Mucosa of descending colon (tissue), 3 donors: ENCODE data around the gene C10orf95. TPM values are rescaled to one million over a fixed set of nuclear protein-coding genes. Genes with fewer than 3 reads are reported as not detected.
"Not testable (repeated sequence)": the region's sequence is repeated elsewhere in the genome, so short reads cannot be mapped to it uniquely, and the experiment has no call there.

Source experiments
- ATAC-seq: fragments of 200-7000 bp; cut with Tn5 transposase; one replicate; pipeline ENCODE4 v1.9.1; 2020; ENCODE audit warnings: mild to moderate bottlenecking, moderate library complexity
- DNase-seq, 3 donors: peaks; one replicate each; pipeline ENCODE4 v3.0.0-alpha.2; 2020
- H3K36me3 ChIP-seq: fragments of 200-600 bp; one replicate; pipeline ENCODE4 v1.8.0; 2021; ENCODE audit warnings: low read depth, mild to moderate bottlenecking
- H3K4me1 ChIP-seq: fragments of 200-600 bp; one replicate; pipeline ENCODE4 v1.8.0; 2021; ENCODE audit warnings: low read depth, mild to moderate bottlenecking
- H3K4me3 ChIP-seq: fragments of 200-600 bp; one replicate; pipeline ENCODE4 v1.8.0; 2021; ENCODE audit warnings: mild to moderate bottlenecking
- H3K9me3 ChIP-seq: fragments of 200-600 bp; one replicate; pipeline ENCODE4 v1.8.0; 2021; ENCODE audit warnings: mild to moderate bottlenecking
- CTCF ChIP-seq: fragments of 200-600 bp; IDR thresholded peaks from one replicate; pipeline ENCODE4 v1.8.0; 2022; ENCODE audit warnings: antibody characterized with exemption, mild to moderate bottlenecking
- intact Hi-C, 2 donors: fragments of 100-400 bp; cut with DNase I in 1 of 2; cut with micrococcal nuclease in 1 of 2; formaldehyde crosslinking; loops; one replicate each; pipeline versions ENCODE4 v1.11.0 to v1.11.1; 2022; cut with DNase I, micrococcal nuclease
- long read RNA-seq, 2 donors: library from polyadenylated mRNA; unstranded; transcript quantifications; one replicate each; pipeline ENCODE4 v2.0.0, GENCODE V29; 2019 to 2021
- total RNA-seq, 3 donors: library from RNA; stranded (reverse); fragmentation: NEBNext Ultra II Directional in 2 of 3; extraction: Animal tissue kit (Norgen Biotek cat#: 25700) in 2 of 3; gene quantifications; one replicate each; pipeline versions ENCODE4 v1.2.1 to v1.2.4, GENCODE V29; 2021 to 2023
- donor health status: DM: no; HTN: no; CAD: no; lungs with moderate emphysema.
- donor health status: DM: no; HTN: no; CAD: no.
- donor health status: DM: no; HTN: yes; CAD: no.

C10orf95 gene
- 1 to 10 TPM in 2 of 3 donors, under 1 TPM in 1; 0.41 to 2.3 (median 2.0) TPM for total RNA-seq
- long read RNA-seq, donor 1, partial matches to known transcripts = 0 of 6 reads
- long read RNA-seq, donor 1, other reads (novel, unspliced or antisense) = 6 of 6 reads
- long read RNA-seq, donor 2 = 0 reads

GRCh38 chr10:102451105-102451969 lies at the start of gene C10orf95:
C10orf95 (minus strand) TSS chr10:102451543; CDS start chr10:102451093, 450 bp downstream.
- TF ChIP-seq CTCF = no peak
- peak; percentile 70 to 77 (median 73) for DNase-seq
- Histone ChIP-seq H3K4me1 (peaks cover 8% of the 10 kb centered on the region), H3K4me3 (peak within 1 kb of the TSS; percentile 44), H3K9me3 (no peaks in the 10 kb centered on the region), H3K36me3 (no peaks in the 10 kb centered on the region)
- ATAC-seq = peak; percentile 62
- intact Hi-C loops = no loop called here

GRCh38 chr10:102500686-102501085 lies 49.3 kb upstream of the C10orf95 start:
- intact Hi-C loops = loop anchor here (5.0 to 10.0 kb wide), 2 partner anchors 82 to 84 kb away; no protein-coding TSS in a partner anchor

GRCh38 chr10:102499356-102499755 lies 48.0 kb upstream of the C10orf95 start:
- ATAC-seq = no peak
- intact Hi-C loops = no loop called here
- H3K4me1 ChIP-seq = peaks cover 20% of the 10 kb centered on the region

More at GRCh38 chr10:102500686-102501085, 49.3 kb upstream of the C10orf95 start:
- DNase-seq, H3K4me3 ChIP-seq, ATAC-seq, H3K36me3 ChIP-seq, H3K9me3 ChIP-seq: not testable (repeated sequence)
- H3K4me1 ChIP-seq = peaks cover 26% of the 10 kb centered on the region

GRCh38 chr10:102497545-102497944 lies 46.2 kb upstream of the C10orf95 start:
- H3K9me3 ChIP-seq = no peaks in the 10 kb centered on the region
- intact Hi-C loops = no loop called here

More at GRCh38 chr10:102499356-102499755, 48.0 kb upstream of the C10orf95 start:
- DNase-seq = no peak
- Histone ChIP-seq H3K4me3 (no peak overlapping the region), H3K36me3 (peaks cover 4% of the 10 kb centered on the region), H3K9me3 (no peaks in the 10 kb centered on the region)
- no peak for TF ChIP-seq CTCF

GRCh38 chr10:102493771-102494170 lies 42.4 kb upstream of the C10orf95 start:
- no peak for TF ChIP-seq CTCF
- intact Hi-C loops = no loop called here
- Histone ChIP-seq H3K9me3 (no peaks in the 10 kb centered on the region), H3K4me3 (no peak overlapping the region), H3K4me1 (peaks cover 12% of the 10 kb centered on the region), H3K36me3 (peaks cover 2% of the 10 kb centered on the region)
- no peak for ATAC-seq
- no peak for DNase-seq

More at GRCh38 chr10:102497545-102497944, 46.2 kb upstream of the C10orf95 start:
- Histone ChIP-seq H3K4me3 (no peak overlapping the region), H3K4me1 (peaks cover 12% of the 10 kb centered on the region), H3K36me3 (peaks cover under 1% of the 10 kb centered on the region)
- no peak for ATAC-seq
- DNase-seq = no peak
- no peak for TF ChIP-seq CTCF

GRCh38 chr10:102492983-102493382 lies 41.6 kb upstream of the C10orf95 start:
- Histone ChIP-seq H3K36me3 (peaks cover 7% of the 10 kb centered on the region), H3K9me3 (no peaks in the 10 kb centered on the region), H3K4me1 (peaks cover 12% of the 10 kb centered on the region), H3K4me3 (no peak overlapping the region)
- ATAC-seq (peak; percentile 49), DNase-seq (no peak)
- no peak for TF ChIP-seq CTCF
- intact Hi-C loops = no loop called here
